GM21786 (cell line): Measurements from ENCODE around the gene FOXD4L4.
"Not testable (repeated sequence)": the region's sequence is repeated elsewhere in the genome, so short reads cannot be mapped to it uniquely, and the experiment has no call there.

Experiments
- ATAC-seq: cut with Tn5 transposase; IDR thresholded peaks from one replicate; pipeline ENCODE4 v1.9.1; 2021; ENCODE audit not compliant: unreplicated experiment

FOXD4L4 gene

DNA sequence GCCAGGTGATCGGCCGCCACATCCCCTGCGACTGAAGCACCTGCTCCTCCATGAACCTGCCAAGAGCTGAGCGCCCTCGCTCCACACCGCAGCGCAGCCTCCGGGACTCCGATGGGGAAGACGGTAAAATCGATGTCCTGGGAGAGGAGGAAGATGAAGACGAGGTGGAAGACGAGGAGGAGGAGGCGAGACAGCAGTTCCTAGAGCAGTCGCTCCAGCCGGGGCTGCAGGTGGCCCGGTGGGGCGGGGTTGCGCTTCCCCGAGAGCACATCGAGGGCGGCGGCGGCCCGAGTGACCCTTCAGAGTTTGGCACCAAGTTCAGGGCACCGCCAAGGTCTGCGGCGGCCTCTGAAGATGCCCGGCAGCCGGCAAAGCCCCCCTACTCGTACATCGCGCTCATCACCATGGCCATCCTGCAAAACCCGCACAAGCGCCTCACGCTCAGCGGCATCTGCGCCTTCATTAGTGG, at the start of gene FOXD4L4:
TSS of gene FOXD4L4 (plus strand) at position 51 of the 469 bp plus-strand sequence. CDS start at position 51, 0 bp downstream.
- not testable (repeated sequence) for ATAC-seq

- not testable (repeated sequence) for ATAC-seq
These were observed 33.4 kb upstream of the FOXD4L4 start for GRCh38 chr9:65703550-65703949.

DNA sequence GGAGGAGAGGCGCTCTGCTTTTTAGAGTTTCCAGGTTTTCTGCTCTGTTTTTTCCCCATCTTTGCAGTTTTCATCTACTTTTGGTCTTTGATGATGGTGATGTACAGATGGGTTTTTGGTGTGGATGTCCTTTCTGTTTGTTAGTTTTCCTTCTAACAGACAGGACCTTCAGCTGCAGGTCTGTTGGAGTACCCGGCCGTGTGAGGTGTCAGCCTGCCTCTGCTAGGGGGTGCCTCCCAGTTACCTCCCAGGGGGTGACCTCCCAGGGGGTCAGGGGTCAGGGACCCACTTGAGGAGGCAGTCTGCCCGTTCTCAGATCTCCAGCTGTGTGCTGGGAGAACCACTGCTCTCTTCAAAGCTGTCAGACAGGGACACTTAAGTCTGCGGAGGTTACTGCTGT, 22.5 kb upstream of the FOXD4L4 start:
- not testable (repeated sequence) for ATAC-seq

DNA sequence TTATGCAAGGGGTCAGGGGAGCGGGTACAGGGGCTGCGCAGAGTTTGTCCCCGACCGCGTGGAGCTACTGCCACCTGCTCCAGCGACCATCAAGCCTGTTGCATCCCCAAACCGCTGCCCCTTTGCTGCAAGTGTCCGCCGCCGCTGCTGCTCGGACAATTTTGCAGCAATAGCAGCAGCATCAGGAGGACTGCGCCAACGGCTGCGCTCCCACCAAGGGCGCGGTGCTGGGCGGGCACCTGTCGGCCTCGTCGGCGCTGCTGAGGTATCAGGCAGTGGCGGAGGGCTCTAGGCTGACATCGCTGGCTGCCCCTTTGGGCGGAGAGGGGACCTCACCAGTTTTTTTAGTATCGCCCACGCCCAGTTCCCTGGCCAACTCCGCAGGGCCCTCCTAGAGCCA, 1.2 kb downstream of the FOXD4L4 start:
- not testable (repeated sequence) for ATAC-seq
